H1 (cell line): ENCODE results near the gene TMEM135.
"Not testable (repeated sequence)": the region's sequence is repeated elsewhere in the genome, so short reads cannot be mapped to it uniquely, and the experiment has no call there.

ENCODE experiments used
- CHD2 ChIP-seq: IDR thresholded peaks from 2 replicates; pipeline ENCODE4 v1.6.1; 2012; ENCODE audit warnings: low read length, improper control_type of control experiment
- EP300 ChIP-seq, 2 experiments: IDR thresholded peaks; 1 replicate in 1 of 2; 2 replicates in 1 of 2; pipeline ENCODE4 v1.6.1; 2011 to 2012; ENCODE audit warnings: low read depth in 2 of 2, low read length in 2 of 2, mild to moderate bottlenecking in 2 of 2, borderline replicate concordance in 1 of 2, inconsistent platforms in 1 of 2, moderate library complexity in 1 of 2
- EZH2 ChIP-seq: fragments of 200-600 bp; sonication (generic); IDR thresholded peaks from 2 replicates; pipeline ENCODE4 v1.7.1; 2012; ENCODE audit warnings: low read depth, mild to moderate bottlenecking, moderate library complexity, low read length, inconsistent platforms; ENCODE audit not compliant: severe bottlenecking
- POLR2A ChIP-seq, 2 experiments: IDR thresholded peaks; 1 replicate in 1 of 2; 2 replicates in 1 of 2; pipeline ENCODE4 v1.6.1; 2011; ENCODE audit warnings: low read depth in 2 of 2, low read length in 2 of 2, mild to moderate bottlenecking in 2 of 2; ENCODE audit errors: control extremely low read depth in 1 of 2
- ZNF274 ChIP-seq: IDR thresholded peaks from 2 replicates; pipeline ENCODE4 v1.7.0; 2012; ENCODE audit warnings: low read length, borderline replicate concordance; ENCODE audit errors: extremely low read depth
- TF ChIP-seq, protein P1 (sequence below), 3 experiments: IDR thresholded peaks; 1 replicate in 2 of 3; 2 replicates in 1 of 3; pipeline versions ENCODE4 v1.5.1 to v1.6.1; 2011; ENCODE audit warnings: low read length in 3 of 3, mild to moderate bottlenecking in 3 of 3, inconsistent platforms in 2 of 3, low read depth in 1 of 3, moderate library complexity in 1 of 3; ENCODE audit not compliant: insufficient read depth in 1 of 3; ENCODE audit errors: control extremely low read depth in 1 of 3

GRCh38 chr11:87285674-87286073, 247.9 kb downstream of the TMEM135 start:
- TF ChIP-seq, protein P1, sequence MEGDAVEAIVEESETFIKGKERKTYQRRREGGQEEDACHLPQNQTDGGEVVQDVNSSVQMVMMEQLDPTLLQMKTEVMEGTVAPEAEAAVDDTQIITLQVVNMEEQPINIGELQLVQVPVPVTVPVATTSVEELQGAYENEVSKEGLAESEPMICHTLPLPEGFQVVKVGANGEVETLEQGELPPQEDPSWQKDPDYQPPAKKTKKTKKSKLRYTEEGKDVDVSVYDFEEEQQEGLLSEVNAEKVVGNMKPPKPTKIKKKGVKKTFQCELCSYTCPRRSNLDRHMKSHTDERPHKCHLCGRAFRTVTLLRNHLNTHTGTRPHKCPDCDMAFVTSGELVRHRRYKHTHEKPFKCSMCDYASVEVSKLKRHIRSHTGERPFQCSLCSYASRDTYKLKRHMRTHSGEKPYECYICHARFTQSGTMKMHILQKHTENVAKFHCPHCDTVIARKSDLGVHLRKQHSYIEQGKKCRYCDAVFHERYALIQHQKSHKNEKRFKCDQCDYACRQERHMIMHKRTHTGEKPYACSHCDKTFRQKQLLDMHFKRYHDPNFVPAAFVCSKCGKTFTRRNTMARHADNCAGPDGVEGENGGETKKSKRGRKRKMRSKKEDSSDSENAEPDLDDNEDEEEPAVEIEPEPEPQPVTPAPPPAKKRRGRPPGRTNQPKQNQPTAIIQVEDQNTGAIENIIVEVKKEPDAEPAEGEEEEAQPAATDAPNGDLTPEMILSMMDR (IDR thresholded peaks at IDR 0.05; ENCODE audit: control extremely low read depth in 1 of 3, insufficient read depth in 1 of 3, low read depth in 1 of 3, low read length in 3 of 3): not testable (repeated sequence)
- TF ChIP-seq ZNF274; CHD2; EZH2; EP300 (IDR thresholded peaks at IDR 0.05; ENCODE audit: borderline replicate concordance in 1 of 2, low read depth in 2 of 2, low read length in 2 of 2); POLR2A (IDR thresholded peaks at IDR 0.05; ENCODE audit: control extremely low read depth in 1 of 2, low read depth in 2 of 2, low read length in 2 of 2): not testable (repeated sequence)
